ENCODE data around the gene UBE2G1. TPM values are rescaled to one million over a fixed set of nuclear protein-coding genes. Genes with fewer than 3 reads are reported as not detected.

The UBE2G1 gene
- polyA plus RNA-seq, 2 of the 4 experiments (the other 2 are of a cell fraction) = 86.2 to 117 TPM

DNA sequence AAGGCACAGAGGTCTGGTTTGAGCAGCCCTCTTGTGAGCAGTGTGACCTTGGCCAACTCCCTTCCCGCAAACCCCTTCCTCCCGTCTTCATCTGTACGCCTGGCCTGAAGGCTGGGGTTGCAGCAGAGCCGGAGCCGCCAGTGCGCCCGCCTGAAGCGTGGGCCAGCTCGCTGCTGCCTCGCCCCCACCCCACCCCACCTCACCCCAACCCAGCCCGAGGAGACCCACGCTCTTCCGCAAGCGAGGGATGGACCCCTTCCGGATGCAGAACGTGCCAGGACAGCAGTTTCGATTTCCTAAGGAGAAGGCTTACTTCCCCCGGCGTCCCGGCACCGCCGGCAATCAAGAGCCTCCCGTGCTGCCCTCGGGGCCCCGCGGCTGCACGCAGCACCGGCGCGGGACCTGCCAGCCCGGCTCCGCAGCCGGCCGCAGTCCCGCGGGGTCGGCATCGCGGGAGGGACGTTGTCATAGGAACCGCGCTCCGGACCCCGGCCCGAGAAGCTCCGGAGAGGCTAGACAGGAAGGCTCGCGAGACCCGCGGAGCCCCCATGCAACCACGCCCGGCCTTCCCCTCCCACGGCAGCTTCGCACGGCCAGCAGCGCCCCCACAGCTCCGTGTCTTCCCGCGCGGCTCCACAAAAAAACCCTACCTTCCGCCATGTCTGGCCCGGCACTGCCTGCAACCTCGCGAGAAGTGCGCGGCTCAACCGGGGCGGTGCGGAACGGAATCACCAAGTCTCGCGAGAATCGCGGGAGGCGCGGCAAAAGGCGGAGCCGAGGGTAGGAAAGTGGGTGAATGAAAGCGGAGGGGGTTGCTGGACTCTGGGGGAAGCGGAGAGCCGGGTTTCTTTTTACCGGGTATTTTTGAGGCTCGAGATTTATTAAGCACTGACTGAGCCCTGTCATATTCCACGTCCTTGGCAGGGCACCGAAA is 102.9 kb downstream of the UBE2G1 start, which contains the start of gene ANKFY1:
ANKFY1 (minus strand) TSS at position 698 of the 934 bp plus-strand sequence; CDS start at position 660, 38 bp downstream.
- Histone ChIP-seq H3K4me3 (peak within 1 kb of the TSS; percentile 88), H3K27ac (peak within 1 kb of the TSS; percentile 90 to 94), H3K9me3 (peaks cover 17% of the 10 kb centered on the region), H3K4me1 (peaks cover 15% of the 10 kb centered on the region), H3K4me2 (peak within 1 kb of the TSS; percentile 69)
- ChIA-PET CTCF (interaction anchor here (0.7 to 12.2 kb wide), 7 partner anchors 15 to 63 kb away, joined by 3 to 119 read pairs (median 5); no protein-coding TSS in a partner anchor), POLR2A (interaction anchor here (0.6 to 1.1 kb wide), 5 partner anchors 32 to 1108 kb away, joined by 3 to 6 read pairs (median 3); no protein-coding TSS in a partner anchor)
- FAIRE-seq (peak; percentile 74), DNase-seq (ENCODE audit: low read depth in 1 of 2, low spot score in 1 of 2) (peak; percentile 94 to 99), ATAC-seq (peak; percentile 92 to 97)
- WGBS (ENCODE audit: missing lambda C conversion rate) = 1% methylated on average over 58 of the region's 85 CpGs
- TF ChIP-seq NFE2L2 (conservative IDR thresholded peaks at IDR 0.05; ENCODE audit: low read length) = no peak
- TF ChIP-seq TFCP2L1 (CRISPR knock-in tag; IDR thresholded peaks at IDR 0.05) = peak; percentile 67; the same call in 1 of the 2 replicates
- no peak for TF ChIP-seq SMC3 (IDR thresholded peaks at IDR 0.05)
- peak; percentile 89 for TF ChIP-seq POLR2A (IDR thresholded peaks at IDR 0.05; ENCODE audit: low read length)
- TF ChIP-seq, protein P1, sequence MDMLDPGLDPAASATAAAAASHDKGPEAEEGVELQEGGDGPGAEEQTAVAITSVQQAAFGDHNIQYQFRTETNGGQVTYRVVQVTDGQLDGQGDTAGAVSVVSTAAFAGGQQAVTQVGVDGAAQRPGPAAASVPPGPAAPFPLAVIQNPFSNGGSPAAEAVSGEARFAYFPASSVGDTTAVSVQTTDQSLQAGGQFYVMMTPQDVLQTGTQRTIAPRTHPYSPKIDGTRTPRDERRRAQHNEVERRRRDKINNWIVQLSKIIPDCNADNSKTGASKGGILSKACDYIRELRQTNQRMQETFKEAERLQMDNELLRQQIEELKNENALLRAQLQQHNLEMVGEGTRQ (IDR thresholded peaks at IDR 0.05) = no peak
- peak; percentile 100 for TF ChIP-seq REST (IDR thresholded peaks at IDR 0.05)
- TF ChIP-seq ATOH8 (CRISPR knock-in tag; IDR thresholded peaks at IDR 0.05; ENCODE audit: low read depth) = no peak
- 0 out of 2 replicates have a peak, but pooled peaks have one; percentile 15 for TF ChIP-seq FOSB (CRISPR knock-in tag; IDR thresholded peaks at IDR 0.05)
- peak; percentile 59 to 87; a peak in 2 of 5 replicates for TF ChIP-seq JUN (IDR thresholded peaks at IDR 0.05)
- TF ChIP-seq MYC (IDR thresholded peaks at IDR 0.05; ENCODE audit: borderline replicate concordance, low read length) = peak; percentile 21; the same call in 1 of the 2 replicates
- peak; percentile 94 for TF ChIP-seq GATA3 (IDR thresholded peaks at IDR 0.05; ENCODE audit: borderline replicate concordance)
- TF ChIP-seq EHF (CRISPR knock-in tag; IDR thresholded peaks at IDR 0.05) = no peak
- TF ChIP-seq, protein P2, sequence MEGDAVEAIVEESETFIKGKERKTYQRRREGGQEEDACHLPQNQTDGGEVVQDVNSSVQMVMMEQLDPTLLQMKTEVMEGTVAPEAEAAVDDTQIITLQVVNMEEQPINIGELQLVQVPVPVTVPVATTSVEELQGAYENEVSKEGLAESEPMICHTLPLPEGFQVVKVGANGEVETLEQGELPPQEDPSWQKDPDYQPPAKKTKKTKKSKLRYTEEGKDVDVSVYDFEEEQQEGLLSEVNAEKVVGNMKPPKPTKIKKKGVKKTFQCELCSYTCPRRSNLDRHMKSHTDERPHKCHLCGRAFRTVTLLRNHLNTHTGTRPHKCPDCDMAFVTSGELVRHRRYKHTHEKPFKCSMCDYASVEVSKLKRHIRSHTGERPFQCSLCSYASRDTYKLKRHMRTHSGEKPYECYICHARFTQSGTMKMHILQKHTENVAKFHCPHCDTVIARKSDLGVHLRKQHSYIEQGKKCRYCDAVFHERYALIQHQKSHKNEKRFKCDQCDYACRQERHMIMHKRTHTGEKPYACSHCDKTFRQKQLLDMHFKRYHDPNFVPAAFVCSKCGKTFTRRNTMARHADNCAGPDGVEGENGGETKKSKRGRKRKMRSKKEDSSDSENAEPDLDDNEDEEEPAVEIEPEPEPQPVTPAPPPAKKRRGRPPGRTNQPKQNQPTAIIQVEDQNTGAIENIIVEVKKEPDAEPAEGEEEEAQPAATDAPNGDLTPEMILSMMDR (IDR thresholded peaks at IDR 0.05) = no peak
- no peak for TF ChIP-seq ZSCAN20 (CRISPR knock-in tag; IDR thresholded peaks at IDR 0.05)
- TF ChIP-seq, protein P3, sequence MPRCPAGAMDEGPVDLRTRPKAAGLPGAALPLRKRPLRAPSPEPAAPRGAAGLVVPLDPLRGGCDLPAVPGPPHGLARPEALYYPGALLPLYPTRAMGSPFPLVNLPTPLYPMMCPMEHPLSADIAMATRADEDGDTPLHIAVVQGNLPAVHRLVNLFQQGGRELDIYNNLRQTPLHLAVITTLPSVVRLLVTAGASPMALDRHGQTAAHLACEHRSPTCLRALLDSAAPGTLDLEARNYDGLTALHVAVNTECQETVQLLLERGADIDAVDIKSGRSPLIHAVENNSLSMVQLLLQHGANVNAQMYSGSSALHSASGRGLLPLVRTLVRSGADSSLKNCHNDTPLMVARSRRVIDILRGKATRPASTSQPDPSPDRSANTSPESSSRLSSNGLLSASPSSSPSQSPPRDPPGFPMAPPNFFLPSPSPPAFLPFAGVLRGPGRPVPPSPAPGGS (IDR thresholded peaks at IDR 0.05) = peak; percentile 84; the same call in 2 of the 3 replicates
- no peak for TF ChIP-seq BHLHE40 (IDR thresholded peaks at IDR 0.05; ENCODE audit: low read depth, low read length)
- TF ChIP-seq, protein P4, sequence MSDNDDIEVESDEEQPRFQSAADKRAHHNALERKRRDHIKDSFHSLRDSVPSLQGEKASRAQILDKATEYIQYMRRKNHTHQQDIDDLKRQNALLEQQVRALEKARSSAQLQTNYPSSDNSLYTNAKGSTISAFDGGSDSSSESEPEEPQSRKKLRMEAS (IDR thresholded peaks at IDR 0.05) = peak; percentile 71
- TF ChIP-seq, protein P5, sequence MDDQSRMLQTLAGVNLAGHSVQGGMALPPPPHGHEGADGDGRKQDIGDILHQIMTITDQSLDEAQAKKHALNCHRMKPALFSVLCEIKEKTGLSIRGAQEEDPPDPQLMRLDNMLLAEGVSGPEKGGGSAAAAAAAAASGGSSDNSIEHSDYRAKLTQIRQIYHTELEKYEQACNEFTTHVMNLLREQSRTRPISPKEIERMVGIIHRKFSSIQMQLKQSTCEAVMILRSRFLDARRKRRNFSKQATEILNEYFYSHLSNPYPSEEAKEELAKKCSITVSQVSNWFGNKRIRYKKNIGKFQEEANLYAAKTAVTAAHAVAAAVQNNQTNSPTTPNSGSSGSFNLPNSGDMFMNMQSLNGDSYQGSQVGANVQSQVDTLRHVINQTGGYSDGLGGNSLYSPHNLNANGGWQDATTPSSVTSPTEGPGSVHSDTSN (IDR thresholded peaks at IDR 0.05) = no peak
- no peak for TF ChIP-seq RFX5 (IDR thresholded peaks at IDR 0.05)
- no peak for TF ChIP-seq EHMT2 (IDR thresholded peaks at IDR 0.05; ENCODE audit: low read depth)
- TF ChIP-seq CHD2 (IDR thresholded peaks at IDR 0.05; ENCODE audit: low read length, partially characterized antibody) = peak; percentile 99
- TF ChIP-seq ESRRA (IDR thresholded peaks at IDR 0.05; ENCODE audit: borderline replicate concordance, low read length) = no peak
- peak; percentile 93 for TF ChIP-seq PHF8 (IDR thresholded peaks at IDR 0.05; ENCODE audit: borderline replicate concordance, low read depth)
- TF ChIP-seq KDM5A (IDR thresholded peaks at IDR 0.05) = peak; percentile 96
- no peak for TF ChIP-seq RNF2 (IDR thresholded peaks at IDR 0.05; ENCODE audit: borderline replicate concordance, low read depth)
- TF ChIP-seq POLR2AphosphoS2 (conservative IDR thresholded peaks at IDR 0.05; ENCODE audit: low read length) = no peak
- TF ChIP-seq HEYL (CRISPR knock-in tag; IDR thresholded peaks at IDR 0.05) = no peak
- no peak for TF ChIP-seq HOXB5 (CRISPR knock-in tag; IDR thresholded peaks at IDR 0.05)
- no peak for TF ChIP-seq TP53 (CRISPR knock-in tag; IDR thresholded peaks at IDR 0.05)
- no peak for TF ChIP-seq FOXS1 (CRISPR knock-in tag; IDR thresholded peaks at IDR 0.05)
